Stimulated activated CD8-positive, alpha-beta memory T cell treated with anti-CD3 and anti-CD28 coated beads, Interleukin-4, amount 100 ng/mL, for 24 hours (primary cell): ENCODE results near the gene VWA3B.

Experiments
- DNase-seq: peaks from one replicate; pipeline ENCODE4 v3.0.0-alpha.2; 2020; ENCODE audit warnings: low read depth

The VWA3B gene

GRCh38 chr2:98177286-98177685 lies 90.3 kb downstream of the VWA3B start:
- no peak for DNase-seq

GRCh38 chr2:98177986-98178385 lies 91.0 kb downstream of the VWA3B start:
- no peak for DNase-seq

GRCh38 chr2:98180456-98180855 lies 93.5 kb downstream of the VWA3B start:
- no peak for DNase-seq

GRCh38 chr2:98181346-98181745 lies 94.4 kb downstream of the VWA3B start:
- DNase-seq: no peak

GRCh38 chr2:98185801-98186200 lies 98.8 kb downstream of the VWA3B start:
- DNase-seq: no peak

GRCh38 chr2:98187194-98187593 lies 100.2 kb downstream of the VWA3B start:
- DNase-seq: no peak

GRCh38 chr2:98188351-98189046 lies 101.5 kb downstream of the VWA3B start:
- DNase-seq: no peak

GRCh38 chr2:98191883-98192282 lies 104.9 kb downstream of the VWA3B start:
- DNase-seq: no peak

GRCh38 chr2:98201576-98201975 lies 114.6 kb downstream of the VWA3B start:
- DNase-seq: no peak

GRCh38 chr2:98205889-98206288 lies 118.9 kb downstream of the VWA3B start:
- no peak for DNase-seq

GRCh38 chr2:98212092-98213000 lies 125.4 kb downstream of the VWA3B start:
- no peak for DNase-seq

GRCh38 chr2:98216616-98217015 lies 129.6 kb downstream of the VWA3B start:
- DNase-seq: no peak

GRCh38 chr2:98219152-98219551 lies 132.2 kb downstream of the VWA3B start:
- DNase-seq: no peak

- no peak for DNase-seq
Measured at GRCh38 chr2:98233941-98234340, 147.0 kb downstream of the VWA3B start.

GRCh38 chr2:98234776-98235175 lies 147.8 kb downstream of the VWA3B start:
- no peak for DNase-seq

- no peak for DNase-seq
Measured at GRCh38 chr2:98236935-98237334, 150.0 kb downstream of the VWA3B start.

- DNase-seq: no peak
Measured at GRCh38 chr2:98240786-98241398, 153.9 kb downstream of the VWA3B start.

GRCh38 chr2:98241592-98241991 lies 154.6 kb downstream of the VWA3B start:
- DNase-seq: no peak

- no peak for DNase-seq
Measured at GRCh38 chr2:98242003-98242402, 155.0 kb downstream of the VWA3B start.

GRCh38 chr2:98245491-98245890 lies 158.5 kb downstream of the VWA3B start:
- no peak for DNase-seq

- no peak for DNase-seq
Measured at GRCh38 chr2:98247383-98247782, 160.4 kb downstream of the VWA3B start.

- DNase-seq: no peak
Measured at GRCh38 chr2:98252038-98252773, 165.2 kb downstream of the VWA3B start.
